ENCODE results near the gene PEAK1. TPM values are rescaled to one million over a fixed set of nuclear protein-coding genes. Genes with fewer than 3 reads are reported as not detected.

Gene PEAK1
- total RNA-seq, 1 experiment from 2014 or later, result 58.7 TPM

- ChIA-PET CTCF (interaction anchor here (1.1 kb wide), 1 partner anchor 120 kb away, joined by 4 read pairs; no protein-coding TSS in a partner anchor), POLR2A (no interaction called here)
- no TSS peak for BruUV-seq (replicated peaks)
- Histone ChIP-seq H3K9me3 (ENCODE audit: control insufficient read depth, insufficient read depth, low read depth, low read length) (no peaks in the 10 kb centered on the region), H3K4me3 (ENCODE audit: low read depth in 2 of 2, low read length in 2 of 2) (no peak overlapping the region), H3K4me1 (ENCODE audit: control insufficient read depth, insufficient read depth, low read length) (peaks cover 6% of the 10 kb centered on the region), H3K27me3 (ENCODE audit: control insufficient read depth, insufficient read depth, low read length) (no peaks in the 10 kb centered on the region), H3K36me3 (ENCODE audit: control insufficient read depth, insufficient read depth, low read length) (no peaks in the 10 kb centered on the region), H3K27ac (ENCODE audit: low read length) (no peak overlapping the region)
- in situ Hi-C loops (cut with HindIII; ENCODE audit: low pct_unique_long_range_greater_than_20kb, low sequenced_read_pairs) (no loop called here), intact Hi-C loops (cut with micrococcal nuclease; ENCODE audit: unreplicated experiment) (no loop called here)
- no peak for DNase-seq (ENCODE audit: low read depth, low spot score)
- no peak for TF ChIP-seq POLR2AphosphoS5 (IDR thresholded peaks at IDR 0.05; ENCODE audit: low read depth, low read length)
- TF ChIP-seq REST (IDR thresholded peaks at IDR 0.05; ENCODE audit: insufficient read depth in 1 of 2, low read depth in 2 of 2, low read length in 1 of 2), result no peak
- TF ChIP-seq CTCF (IDR thresholded peaks at IDR 0.05), result no peak
- no peak for TF ChIP-seq SIN3A (IDR thresholded peaks at IDR 0.05; ENCODE audit: borderline replicate concordance, insufficient read depth, low read depth, low read length)
- no peak for TF ChIP-seq TCF7L2 (IDR thresholded peaks at IDR 0.05; ENCODE audit: low read depth, low read length)
- ATAC-seq, result no peak
Measured at GRCh38 chr15:77309392-77309791, 110.5 kb downstream of the PEAK1 start.

- intact Hi-C loops (cut with micrococcal nuclease; ENCODE audit: unreplicated experiment) (no loop called here), in situ Hi-C loops (cut with HindIII; ENCODE audit: low pct_unique_long_range_greater_than_20kb, low sequenced_read_pairs) (no loop called here)
- Histone ChIP-seq H3K27ac (ENCODE audit: low read length) (no peak overlapping the region), H3K36me3 (ENCODE audit: control insufficient read depth, insufficient read depth, low read length) (no peaks in the 10 kb centered on the region), H3K9me3 (ENCODE audit: control insufficient read depth, insufficient read depth, low read depth, low read length) (no peaks in the 10 kb centered on the region), H3K4me3 (ENCODE audit: low read depth in 2 of 2, low read length in 2 of 2) (no peak overlapping the region), H3K27me3 (ENCODE audit: control insufficient read depth, insufficient read depth, low read length) (no peaks in the 10 kb centered on the region), H3K4me1 (ENCODE audit: control insufficient read depth, insufficient read depth, low read length) (peaks cover 3% of the 10 kb centered on the region; the same call in 1 of the 2 replicates)
- CTCF ChIA-PET, result no interaction called here
- POLR2A ChIA-PET, result no interaction called here
- no peak for DNase-seq (ENCODE audit: low read depth, low spot score)
- ATAC-seq, result no peak
- no TSS peak for BruUV-seq (replicated peaks)
- TF ChIP-seq SIN3A (IDR thresholded peaks at IDR 0.05; ENCODE audit: borderline replicate concordance, insufficient read depth, low read depth, low read length) (no peak), REST (IDR thresholded peaks at IDR 0.05; ENCODE audit: insufficient read depth in 1 of 2, low read depth in 2 of 2, low read length in 1 of 2) (no peak), POLR2AphosphoS5 (IDR thresholded peaks at IDR 0.05; ENCODE audit: low read depth, low read length) (no peak), TCF7L2 (IDR thresholded peaks at IDR 0.05; ENCODE audit: low read depth, low read length) (no peak)
Measured at GRCh38 chr15:77305953-77306352, 114.0 kb downstream of the PEAK1 start.
